Motor neuron (in vitro differentiated cells): ENCODE data around the gene SDHAF1. TPM values are rescaled to one million over a fixed set of nuclear protein-coding genes. Genes with fewer than 3 reads are reported as not detected.
A peak's percentile ranks its signal among the peaks of the same experiment; 100 is the strongest.
"Not testable (repeated sequence)": the region's sequence is repeated elsewhere in the genome, so short reads cannot be mapped to it uniquely, and the experiment has no call there.

Source experiments
- ATAC-seq, 8 experiments: fragments of 200-7000 bp; cut with Tn5 transposase; replicated peaks in 6 of 8; 2 replicates each; pipeline ENCODE4 v1.8.0; 2021; ENCODE audit warnings: mild to moderate bottlenecking in 8 of 8, moderate library complexity in 8 of 8
- H3K27ac ChIP-seq, 2 donors: fragments of 250-450 bp; sonication (Bioruptor Pico); 2 replicates each; pipeline ENCODE4 v1.9.0; 2021; ENCODE audit warnings: antibody characterized with exemption in 2 of 2, mild to moderate bottlenecking in 2 of 2, moderate library complexity in 1 of 2
- H3K4me1 ChIP-seq, 2 donors: fragments of 250-450 bp; sonication (Bioruptor Pico); replicated peaks in 1 of 2; 2 replicates each; pipeline ENCODE4 v1.6.1; 2021; ENCODE audit warnings: antibody characterized with exemption in 2 of 2, mild to moderate bottlenecking in 2 of 2, moderate library complexity in 1 of 2
- H3K4me3 ChIP-seq, 5 donors: fragments of 250-450 bp; sonication (Bioruptor Pico); 2 replicates each; pipeline ENCODE4 v1.9.0; 2021; ENCODE audit warnings: antibody characterized with exemption in 5 of 5, mild to moderate bottlenecking in 5 of 5, moderate library complexity in 4 of 5
- whole genome bisulfite sequencing, 10 experiments: fragments of 450-650 bp; shearing (Covaris generic); methylation state at CpG; one replicate each; pipeline ENCODE4 v1.0.0; 2022; 5-methylcytosine and 5-hydroxymethylcytosine counted together
- in situ Hi-C, 9 experiments: fragments of 400-800 bp; cut with MboI; loops; one replicate each; pipeline ENCODE4 v1.15.0; 2021; ENCODE audit warnings: low sequenced_read_pairs in 9 of 9, low pct_unique_long_range_greater_than_20kb in 2 of 9; ENCODE audit not compliant: unreplicated experiment in 9 of 9
- total RNA-seq, 8 experiments: library from RNA; unstranded; fragments of 300-600 nt; gene quantifications; 2 replicates each; pipeline versions ENCODE4 v1.2.3 to v1.2.4, GENCODE V29; 2022

Gene SDHAF1
- total RNA-seq, 8 experiments from 2014 or later = 10.6 to 23.5 (median 18.1) TPM

DNA sequence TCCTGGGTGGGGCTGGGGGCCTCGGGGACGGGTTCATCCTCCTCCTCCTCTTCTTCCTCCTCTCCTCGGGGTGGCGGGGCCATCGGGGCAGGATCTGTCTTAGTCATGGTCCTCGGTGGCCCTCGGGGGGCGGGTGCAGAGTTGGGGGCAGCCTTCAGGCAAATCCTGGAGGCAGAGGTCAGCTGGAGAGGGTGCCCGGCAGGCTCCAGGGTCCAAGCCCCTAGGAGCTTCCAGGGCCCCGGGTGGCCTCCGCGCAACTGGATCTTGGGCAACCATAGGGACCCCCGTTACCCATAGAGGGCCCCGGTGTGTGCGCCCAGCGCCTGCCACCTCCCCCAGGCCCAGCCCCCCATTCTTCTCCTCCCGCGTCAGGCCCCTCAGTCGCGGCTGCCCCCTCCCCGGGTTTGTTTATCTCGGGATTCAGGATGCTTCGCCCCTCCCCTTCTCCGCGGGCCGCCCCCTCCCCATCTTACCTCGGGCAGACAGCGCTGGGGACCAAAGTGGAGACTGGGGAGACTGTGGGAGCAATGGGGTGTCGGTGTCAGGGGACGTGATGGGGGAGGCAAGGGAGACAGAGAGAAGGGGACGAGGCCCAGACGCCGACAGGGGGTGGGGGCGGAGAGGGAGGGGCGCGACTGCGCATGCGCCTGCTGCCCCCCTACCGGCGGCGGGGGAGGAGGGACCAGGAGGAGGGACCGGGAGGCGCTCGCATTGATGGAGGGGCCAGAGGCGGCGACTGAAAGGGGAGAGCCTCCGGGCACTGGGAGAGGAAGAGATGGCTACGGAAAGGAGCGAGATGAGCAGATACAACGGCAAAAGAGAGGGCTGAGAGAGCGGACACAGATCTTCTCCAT lies 37.5 kb downstream of the SDHAF1 start, which contains the start of gene CLIP3:
CLIP3 (minus strand) TSS at position 623 of the 854 bp plus-strand sequence; CDS start at position 107, 516 bp downstream.
- Histone ChIP-seq H3K27ac (peak within 1 kb of the TSS; percentile 78 to 80), H3K4me3 (peak within 1 kb of the TSS; percentile 50 to 97 (median 94)), H3K4me1 (peaks cover 10% of the 10 kb centered on the region in 2 donors)
- peak; percentile 69 to 91 (median 85) for ATAC-seq
- WGBS, 10 experiments = no CpG with 5 or more reads among the region's 51 CpGs
- in situ Hi-C loops = no loop called here

DNA sequence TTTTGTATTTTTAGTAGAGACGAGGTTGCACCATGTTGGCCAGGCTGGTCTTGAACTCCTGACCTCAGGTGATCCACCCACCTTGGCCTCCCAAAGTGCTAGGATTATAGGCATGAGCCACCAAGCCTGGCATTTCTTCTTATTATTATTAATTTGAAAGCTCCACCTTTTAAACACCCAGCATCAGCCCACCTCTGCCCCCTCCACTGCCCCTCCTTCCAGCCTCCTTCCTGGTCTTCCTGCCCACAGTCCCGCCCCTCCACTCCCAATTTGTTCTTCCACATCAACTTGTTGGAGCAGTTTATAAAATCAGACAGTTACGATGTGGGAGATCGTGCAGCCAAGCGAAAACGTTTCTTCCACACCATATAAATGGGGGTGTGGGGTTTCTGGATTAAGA lies 45.5 kb downstream of the SDHAF1 start:
- ATAC-seq = no peak

DNA sequence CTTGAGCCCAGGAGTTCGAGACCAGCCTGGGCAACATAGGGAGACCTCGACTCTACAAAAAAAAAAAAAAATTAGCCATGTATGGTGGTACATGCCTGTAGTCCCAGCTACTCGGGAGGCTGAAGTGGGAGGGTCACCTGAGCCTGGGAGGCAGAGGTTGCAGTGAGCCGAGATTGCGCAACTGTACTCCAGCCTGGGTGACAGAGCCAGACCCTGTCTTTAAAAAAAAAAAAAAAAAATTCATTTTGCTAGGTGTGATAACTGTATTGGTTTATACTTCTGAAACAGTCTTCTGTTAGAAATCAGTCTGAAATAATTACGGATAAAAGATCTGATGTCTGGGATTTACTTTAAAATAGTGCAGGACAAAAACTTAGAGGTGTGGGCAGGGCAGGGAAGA lies 46.1 kb downstream of the SDHAF1 start:
- not testable (repeated sequence) for ATAC-seq, H3K27ac ChIP-seq
- 69 to 100% (median 94%) methylated on average over 1 to 6 of the region's 6 CpGs for WGBS, 10 experiments

More for the DNA sequence above, 45.5 kb downstream of the SDHAF1 start:
- Histone ChIP-seq H3K4me3 (no peak overlapping the region), H3K27ac (no peak overlapping the region), H3K4me1 (no peaks in the 10 kb centered on the region)
- in situ Hi-C loops = no loop called here
- 86 to 96% methylated on average over 2 to 3 of the region's 6 CpGs; no CpG with 5 or more reads in 8 of the 10 experiments for WGBS, 10 experiments

DNA sequence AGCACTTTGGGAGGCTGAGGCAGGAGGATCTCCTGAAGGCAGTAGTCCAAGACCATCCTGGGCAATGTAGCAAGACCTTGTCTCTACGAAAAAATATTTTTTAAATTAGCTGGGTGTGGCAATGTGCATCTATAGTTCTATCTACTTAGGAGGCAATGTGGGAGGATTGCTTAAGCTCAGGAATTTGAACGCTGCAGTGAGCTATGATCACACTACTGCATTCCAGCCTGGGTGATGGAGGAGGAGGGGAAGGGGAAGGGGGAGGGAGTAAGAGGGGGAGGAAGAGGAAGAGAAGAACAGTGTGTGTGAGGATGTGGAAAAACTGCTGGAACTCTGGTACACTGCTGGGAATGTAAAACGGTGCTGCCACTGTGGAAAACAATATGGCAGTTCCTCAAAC lies 46.8 kb downstream of the SDHAF1 start:
- whole genome bisulfite sequencing, 10 experiments = 0 to 80% (median 20%) methylated on average over 1 to 2 of the region's 3 CpGs; no CpG with 5 or more reads in 5 of the 10 experiments
- Histone ChIP-seq H3K27ac (no peak overlapping the region), H3K4me3 (no peak overlapping the region), H3K4me1 (no peaks in the 10 kb centered on the region)
- in situ Hi-C loops = no loop called here
- peak in 4 of 8 experiments; percentile 25 to 92 (median 80) for ATAC-seq

More for the DNA sequence above, 46.1 kb downstream of the SDHAF1 start:
- in situ Hi-C loops, H3K4me1 ChIP-seq, H3K4me3 ChIP-seq: not testable (repeated sequence)

DNA sequence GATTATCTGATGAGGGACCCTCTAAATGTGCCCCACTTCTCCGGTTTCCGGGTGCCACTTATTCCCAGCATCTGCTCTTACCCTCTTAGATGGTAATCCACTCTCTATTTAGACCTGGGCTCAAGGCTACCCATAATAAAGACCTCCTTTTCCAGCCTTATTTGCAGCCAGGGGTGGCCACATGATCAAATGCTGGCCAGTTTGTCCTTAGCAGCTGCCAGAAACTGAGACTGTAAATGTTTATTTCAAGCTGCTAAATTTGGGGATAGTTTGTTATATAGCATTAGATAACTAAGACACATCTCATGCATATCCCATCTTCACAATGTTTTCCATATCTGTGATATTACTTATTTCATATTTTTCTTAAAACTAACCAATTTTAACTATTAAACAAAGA lies 49.0 kb downstream of the SDHAF1 start:
- 100% methylated on average over 1 to 2 of the region's 2 CpGs; no CpG with 5 or more reads in 7 of the 10 experiments for WGBS, 10 experiments
- no peak overlapping the region for H3K27ac ChIP-seq
- ATAC-seq = no peak

More for the DNA sequence above, 49.0 kb downstream of the SDHAF1 start:
- H3K4me1 ChIP-seq = no peaks in the 10 kb centered on the region
- no peak overlapping the region for H3K4me3 ChIP-seq
- in situ Hi-C loops = no loop called here

Other genes starting within 250 kb of the SDHAF1 start
- 10 to 100 TPM; 14.0 to 33.1 (median 18.9) TPM for gene U2AF1L4, start 249.8 kb upstream of the SDHAF1 start, total RNA-seq
- gene PSENEN, start 249.5 kb upstream of the SDHAF1 start, total RNA-seq = 100 to 1,000 TPM in 2 of 8 experiments, 10 to 100 TPM in 6; 56.4 to 142 (median 84.7) TPM
- 10 to 100 TPM; 12.6 to 32.0 (median 19.9) TPM for gene LIN37, start 246.6 kb upstream of the SDHAF1 start, total RNA-seq
- gene HSPB6, start 238.2 kb upstream of the SDHAF1 start, total RNA-seq = 1 to 10 TPM in 2 of 8 experiments, under 1 TPM in 6; 0.14 to 1.8 (median 0.68) TPM
- gene PROSER3, start 237.0 kb upstream of the SDHAF1 start, total RNA-seq = 10 to 100 TPM in 5 of 8 experiments, 1 to 10 TPM in 3; 3.1 to 19.9 (median 12.7) TPM
- 10 to 100 TPM in 5 of 8 experiments, 1 to 10 TPM in 2, under 1 TPM in 1; 0.51 to 33.1 (median 16.1) TPM for gene ARHGAP33, start 219.6 kb upstream of the SDHAF1 start, total RNA-seq
- under 1 TPM in 1 of 8 experiments, not detected in 7; 0.52 TPM for gene PRODH2, start 182.3 kb upstream of the SDHAF1 start, total RNA-seq
- gene NPHS1, start 142.7 kb upstream of the SDHAF1 start, total RNA-seq = under 1 TPM in 6 of 8 experiments, not detected in 2; 0.05 to 0.85 (median 0.37) TPM
- gene KIRREL2, start 138.3 kb upstream of the SDHAF1 start, total RNA-seq = 1 to 10 TPM in 5 of 8 experiments, under 1 TPM in 3; 0.10 to 6.2 (median 1.3) TPM
- 100 to 1,000 TPM in 5 of 8 experiments, 10 to 100 TPM in 1, 1 to 10 TPM in 2; 4.6 to 397 (median 337) TPM for gene APLP1, start 126.6 kb upstream of the SDHAF1 start, total RNA-seq
- gene NFKBID, start 94.6 kb upstream of the SDHAF1 start, total RNA-seq = 10 to 100 TPM in 1 of 8 experiments, 1 to 10 TPM in 7; 1.6 to 10.1 (median 3.7) TPM
- 1 to 10 TPM in 2 of 8 experiments, under 1 TPM in 3, not detected in 3; 0.33 to 3.8 (median 0.62) TPM for gene HCST, start 92.7 kb upstream of the SDHAF1 start, total RNA-seq
- gene TYROBP, start 86.9 kb upstream of the SDHAF1 start, total RNA-seq = under 1 TPM in 1 of 8 experiments, not detected in 7; 0.76 TPM
- gene LRFN3, start 58.8 kb upstream of the SDHAF1 start, total RNA-seq = 10 to 100 TPM in 1 of 8 experiments, 1 to 10 TPM in 6, under 1 TPM in 1; 0.56 to 11.7 (median 6.5) TPM
- 1 to 10 TPM in 2 of 8 experiments, under 1 TPM in 6; 0.33 to 2.2 (median 0.56) TPM for gene SYNE4, start 13.6 kb downstream of the SDHAF1 start, total RNA-seq
- 10 to 100 TPM; 12.0 to 42.9 (median 19.7) TPM for gene ALKBH6, start 19.0 kb downstream of the SDHAF1 start, total RNA-seq
- gene CLIP3, start 37.7 kb downstream of the SDHAF1 start, total RNA-seq = 10 to 100 TPM in 6 of 8 experiments, 1 to 10 TPM in 2; 2.7 to 33.8 (median 13.1) TPM
- 10 to 100 TPM in 2 of 8 experiments, 1 to 10 TPM in 6; 3.7 to 13.0 (median 6.5) TPM for gene THAP8, start 59.1 kb downstream of the SDHAF1 start, total RNA-seq
- 10 to 100 TPM in 1 of 8 experiments, 1 to 10 TPM in 4, under 1 TPM in 3; 0.49 to 12.6 (median 1.3) TPM for gene WDR62, start 59.7 kb downstream of the SDHAF1 start, total RNA-seq
- gene OVOL3, start 116.0 kb downstream of the SDHAF1 start, total RNA-seq = under 1 TPM in 1 of 8 experiments, not detected in 7; 0.54 TPM
- 100 to 1,000 TPM in 6 of 8 experiments, 10 to 100 TPM in 2; 87.3 to 171 (median 111) TPM for gene POLR2I, start 119.7 kb downstream of the SDHAF1 start, total RNA-seq
- 100 to 1,000 TPM; 134 to 390 (median 281) TPM for gene TBCB, start 120.3 kb downstream of the SDHAF1 start, total RNA-seq
- 100 to 1,000 TPM; 146 to 839 (median 321) TPM for gene CAPNS1, start 144.9 kb downstream of the SDHAF1 start, total RNA-seq
- 10 to 100 TPM in 1 of 8 experiments, 1 to 10 TPM in 3, under 1 TPM in 3, not detected in 1; 0.54 to 66.9 (median 1.3) TPM for gene COX7A1, start 157.3 kb downstream of the SDHAF1 start, total RNA-seq
- 1 to 10 TPM; 2.9 to 5.7 (median 4.8) TPM for gene ZNF565, start 219.5 kb downstream of the SDHAF1 start, total RNA-seq
- 100 to 1,000 TPM in 5 of 8 experiments, 10 to 100 TPM in 3; 68.8 to 141 (median 114) TPM for gene ZNF146, start 219.9 kb downstream of the SDHAF1 start, total RNA-seq